Activated CD4-positive, alpha-beta T cell treated with anti-CD3 and anti-CD28 coated beads for 1 hour (primary cell): ENCODE data around the gene SUCLG1.
"Not testable (repeated sequence)": the region's sequence is repeated elsewhere in the genome, so short reads cannot be mapped to it uniquely, and the experiment has no call there.

ENCODE experiments used
- DNase-seq: peaks from one replicate; pipeline ENCODE4 v3.0.0-alpha.2; 2020

SUCLG1 gene

DNA sequence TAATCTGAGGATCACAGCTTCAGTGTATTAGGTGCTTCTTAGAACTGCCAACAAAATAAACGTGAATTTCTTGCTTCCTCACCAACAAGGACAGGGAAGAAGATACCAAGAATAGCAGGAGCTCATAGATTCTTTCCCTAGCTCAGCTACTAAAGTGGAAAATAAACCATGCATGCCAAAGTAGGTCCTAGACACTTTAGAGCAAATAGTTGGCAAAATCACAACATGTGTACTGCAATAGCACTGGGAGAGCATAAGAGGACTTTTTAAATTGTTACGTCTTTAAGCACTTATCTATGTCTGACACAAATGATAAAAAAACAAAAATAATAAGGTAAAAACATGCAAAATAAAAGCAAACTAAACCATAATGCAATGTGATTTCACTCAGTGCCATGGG lies 49.5 kb downstream of the SUCLG1 start:
- no peak for DNase-seq

- DNase-seq, result not testable (repeated sequence)
Observed at GRCh38 chr2:84402111-84402510, 57.0 kb downstream of the SUCLG1 start.

DNA sequence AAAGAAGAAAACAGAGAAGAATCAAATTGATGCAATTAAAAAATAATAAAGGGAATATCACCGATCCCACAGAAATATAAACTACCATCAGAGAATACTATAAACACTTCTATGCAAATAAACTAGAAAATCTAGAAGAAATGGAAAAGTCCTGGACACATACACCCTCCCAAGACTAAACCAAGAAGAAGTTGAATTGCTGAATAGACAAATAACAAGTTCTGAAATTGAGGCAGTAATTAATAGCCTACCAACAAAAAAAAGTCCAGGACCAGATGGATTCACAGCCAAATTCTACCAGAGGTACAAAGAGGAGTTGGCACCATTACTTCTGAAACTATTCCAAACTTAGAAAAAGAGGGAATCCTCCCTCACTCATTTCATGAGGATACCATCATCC lies 59.2 kb downstream of the SUCLG1 start:
- not testable (repeated sequence) for DNase-seq

- no peak for DNase-seq
Observed at GRCh38 chr2:84395820-84396219, 63.3 kb downstream of the SUCLG1 start.

GRCh38 chr2:84394628-84395027 lies 64.5 kb downstream of the SUCLG1 start:
- no peak for DNase-seq

- DNase-seq, result no peak
Observed at GRCh38 chr2:84393829-84394228, 65.3 kb downstream of the SUCLG1 start.

- no peak for DNase-seq
Observed at GRCh38 chr2:84389794-84390193, 69.3 kb downstream of the SUCLG1 start.

- no peak for DNase-seq
Observed at GRCh38 chr2:84388921-84389490, 70.1 kb downstream of the SUCLG1 start.

- no peak for DNase-seq
Observed at GRCh38 chr2:84388133-84388532, 70.9 kb downstream of the SUCLG1 start.

DNA sequence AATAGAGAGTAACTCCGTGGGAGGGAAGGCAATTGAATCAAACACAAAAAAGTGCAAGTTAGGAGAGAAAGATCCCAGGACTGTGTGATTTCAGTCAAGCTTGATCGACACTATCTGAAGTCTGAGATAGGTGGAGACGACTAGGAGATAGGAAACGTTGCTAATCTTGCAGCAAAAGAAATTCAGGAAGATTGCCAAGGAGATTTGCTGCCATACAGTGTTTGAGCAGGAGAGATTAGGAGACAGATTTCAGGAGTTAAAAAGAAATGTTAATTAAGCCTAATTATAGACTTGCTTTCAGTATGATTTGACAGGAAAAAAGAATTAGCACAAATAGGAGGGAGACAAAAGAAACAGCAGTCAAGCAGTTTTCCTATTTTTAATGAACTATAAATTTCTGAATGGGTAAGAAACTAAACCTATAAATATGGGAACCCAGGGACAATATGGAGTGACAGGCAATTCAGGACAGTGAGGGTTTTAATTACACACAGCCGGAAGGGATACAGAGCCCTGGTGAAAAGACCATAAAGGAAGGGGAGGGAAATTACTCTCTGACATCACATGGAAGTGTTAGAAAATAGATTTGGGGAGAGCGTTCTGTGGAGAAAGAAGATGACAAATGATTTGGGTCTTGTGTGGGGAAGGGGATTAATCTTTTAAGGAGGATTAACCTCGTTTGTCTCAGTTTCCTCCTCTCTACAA lies 72.6 kb downstream of the SUCLG1 start:
- no peak for DNase-seq

- DNase-seq, result no peak
Observed at GRCh38 chr2:84383271-84383670, 75.8 kb downstream of the SUCLG1 start.

DNA sequence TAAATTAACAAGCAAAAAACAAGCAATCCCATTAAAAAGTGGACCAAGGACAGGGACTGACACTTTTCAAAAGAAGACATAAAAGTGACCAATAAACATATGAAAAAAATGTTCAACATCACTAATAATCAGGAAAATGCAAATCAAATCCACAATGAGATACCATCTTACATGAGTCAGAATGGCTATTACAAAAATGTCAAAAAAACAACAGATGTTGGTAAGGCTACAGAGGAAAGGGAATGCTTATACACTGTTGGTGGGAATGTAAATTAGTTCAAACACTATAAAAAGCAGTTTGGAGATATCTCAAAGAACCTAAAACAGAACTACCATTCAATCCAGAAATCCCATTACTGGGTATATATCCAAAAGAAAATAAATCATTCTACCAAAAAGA lies 78.2 kb downstream of the SUCLG1 start:
- no peak for DNase-seq

DNA sequence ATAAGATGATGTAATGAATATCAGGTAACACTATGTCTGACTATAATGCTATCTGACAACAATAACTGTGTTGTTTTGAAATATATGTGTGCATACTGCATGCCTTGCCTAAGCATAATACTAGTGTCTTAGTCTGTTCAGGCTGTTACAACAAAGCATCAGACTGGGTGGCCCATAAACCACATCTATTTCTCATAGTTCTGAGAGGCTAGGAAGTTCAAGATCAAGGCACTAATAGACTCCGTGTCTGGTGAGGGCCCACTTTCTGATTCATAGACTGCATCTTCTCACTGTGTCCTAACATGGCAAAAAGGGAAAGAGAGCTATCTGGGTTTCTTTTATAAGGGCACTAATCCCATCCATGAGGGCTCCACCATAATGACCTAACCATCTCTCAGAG lies 80.1 kb downstream of the SUCLG1 start:
- DNase-seq, result no peak

GRCh38 chr2:84375020-84375419 lies 84.1 kb downstream of the SUCLG1 start:
- no peak for DNase-seq

DNA sequence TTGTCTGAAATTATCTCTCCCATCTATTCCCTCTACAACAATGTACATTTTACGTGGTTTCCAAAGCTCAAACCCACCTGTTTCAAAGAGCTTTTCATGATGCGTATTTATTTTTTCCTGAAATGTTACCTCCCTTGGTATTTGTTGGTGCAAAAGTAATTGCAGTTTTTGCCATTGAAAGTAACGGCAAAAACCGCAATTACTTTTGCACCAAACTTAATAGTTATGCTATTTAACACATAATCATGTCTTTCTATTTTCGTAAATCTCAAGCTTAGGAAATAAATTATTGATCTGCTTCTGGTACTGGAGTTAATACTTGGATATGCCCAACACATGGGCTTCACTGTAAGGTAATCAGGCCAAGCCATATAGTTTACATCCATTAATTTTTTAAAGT lies 85.2 kb downstream of the SUCLG1 start:
- no peak for DNase-seq
